Stimulated activated CD4-positive, alpha-beta T cell treated with anti-CD3 and anti-CD28 coated beads, Interleukin-1b, Interleukin-23, amount 100 ng/mL, for 1 hour (primary cell): ENCODE data around the gene ALOX15.
"Not testable (repeated sequence)": the region's sequence is repeated elsewhere in the genome, so short reads cannot be mapped to it uniquely, and the experiment has no call there.

Experiments used
- DNase-seq, 2 donors: peaks; one replicate each; pipeline ENCODE4 v3.0.0-alpha.2; 2020; ENCODE audit warnings: low read depth in 2 of 2

Gene ALOX15

DNA sequence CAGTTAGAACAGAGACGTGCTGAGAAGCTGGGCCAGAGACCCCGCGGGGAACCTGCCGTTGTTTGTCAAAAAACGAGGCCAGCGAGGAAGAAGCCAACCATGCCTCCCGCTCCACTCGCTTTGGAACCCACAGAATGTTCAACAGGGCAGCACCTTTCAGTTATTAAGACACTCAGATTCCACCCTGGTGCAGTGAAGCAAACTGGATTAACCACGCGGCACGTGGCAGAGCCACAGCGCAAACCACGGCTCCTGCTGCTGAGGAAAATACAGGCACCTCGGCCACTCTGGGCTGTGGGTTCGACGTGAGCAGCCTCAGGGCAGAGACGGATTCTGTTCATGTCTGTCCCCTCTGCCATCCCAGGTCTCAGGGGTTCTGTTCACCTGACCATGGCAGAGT lies 24.4 kb downstream of the ALOX15 start:
- no peak for DNase-seq

DNA sequence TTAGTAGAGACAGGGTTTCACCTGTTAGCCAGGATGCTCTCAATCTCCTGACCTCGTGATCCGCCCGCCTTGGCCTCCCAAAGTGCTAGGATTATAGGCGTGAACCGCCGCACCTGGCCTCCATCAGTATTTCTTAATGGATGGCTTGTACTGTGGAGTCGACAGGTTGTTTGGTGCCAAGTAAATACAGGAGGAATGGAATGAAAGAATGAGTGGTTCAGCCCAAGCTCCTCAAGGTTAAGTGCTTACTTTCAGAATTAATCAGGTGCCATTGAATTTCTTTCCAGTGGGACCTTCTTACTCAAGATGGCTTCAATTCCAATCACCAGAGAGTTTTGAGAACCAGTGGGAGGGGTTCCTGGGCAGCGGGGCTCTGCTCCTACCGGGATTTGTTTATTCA lies 25.0 kb downstream of the ALOX15 start:
- DNase-seq: no peak

DNA sequence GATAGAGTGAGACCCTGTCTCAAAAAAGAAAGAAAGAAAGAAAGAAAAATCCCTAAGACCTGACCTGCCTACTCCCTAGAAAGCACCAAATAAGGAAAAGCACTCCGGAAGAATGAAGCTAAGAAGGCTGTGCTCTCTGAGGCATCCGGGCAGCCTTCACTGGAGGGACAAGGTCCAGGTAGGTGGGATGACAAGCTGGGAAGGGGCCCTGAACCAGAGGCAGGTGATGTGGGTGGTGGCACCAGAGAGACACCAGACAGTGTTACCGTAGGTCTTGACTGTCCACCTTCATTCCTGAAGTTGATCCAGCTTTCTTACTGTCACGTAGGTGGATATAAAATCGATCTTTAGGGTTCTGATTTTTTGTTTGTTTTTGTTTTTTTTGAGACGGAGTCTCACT lies 30.8 kb downstream of the ALOX15 start:
- DNase-seq: no peak

DNA sequence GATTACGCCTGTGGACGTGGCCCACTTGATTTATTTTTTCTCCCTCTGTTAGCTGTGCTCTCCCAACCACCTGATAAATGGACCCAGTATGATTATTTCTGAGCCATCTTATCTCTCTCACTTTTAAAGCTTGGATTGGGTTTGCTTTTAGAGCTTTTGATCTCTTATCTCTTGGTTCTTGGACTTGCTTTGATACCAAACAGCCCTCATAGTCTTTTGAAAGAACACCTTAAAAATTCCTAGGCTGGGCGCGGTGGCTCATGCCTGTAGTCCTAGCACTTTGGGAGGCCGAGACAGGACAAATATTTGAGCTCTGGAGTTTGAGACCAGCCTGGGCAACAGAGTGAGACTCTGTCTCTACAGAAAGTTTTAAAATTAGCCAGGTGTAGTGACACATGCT lies 31.3 kb downstream of the ALOX15 start:
- no peak for DNase-seq

DNA sequence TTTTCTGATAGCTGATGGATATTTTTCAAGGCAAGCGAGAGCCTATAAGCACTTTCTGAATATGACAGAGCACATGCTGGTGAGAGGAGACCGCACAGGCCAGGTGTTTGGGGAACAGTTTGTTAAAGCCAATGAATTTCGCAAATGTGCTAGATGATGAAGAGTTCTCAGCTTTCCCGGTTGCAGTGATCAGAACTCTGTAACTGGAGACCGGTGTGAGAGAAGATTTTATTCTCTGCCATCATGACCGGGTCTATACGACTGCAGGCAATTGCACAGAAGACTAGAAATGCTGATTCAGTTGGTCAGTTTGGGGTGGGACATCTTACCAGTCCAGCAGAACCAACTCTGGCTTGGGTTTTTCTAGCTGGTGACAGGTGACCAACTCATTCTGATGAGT lies 31.7 kb downstream of the ALOX15 start:
- no peak for DNase-seq

DNA sequence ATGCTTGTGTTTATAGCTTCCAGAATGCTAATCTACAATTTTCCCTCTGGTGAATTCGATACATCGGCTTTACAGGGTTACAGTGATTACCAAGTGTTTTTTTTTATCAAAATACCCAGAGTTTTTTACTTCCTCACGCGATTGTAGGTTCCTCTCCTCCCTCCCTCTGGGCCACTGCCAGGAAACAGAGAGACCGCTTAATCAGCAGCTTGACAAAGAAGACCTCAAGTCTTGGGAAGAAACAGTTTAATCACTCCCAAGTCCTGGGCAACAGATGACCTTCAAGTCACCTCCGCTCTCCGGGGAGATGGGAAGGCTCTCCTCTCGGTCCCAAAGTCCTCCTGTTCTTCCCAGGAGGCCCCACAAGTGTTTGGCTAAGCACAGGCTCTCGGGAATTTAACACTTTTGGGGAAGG lies 33.7 kb downstream of the ALOX15 start:
- DNase-seq: no peak

DNA sequence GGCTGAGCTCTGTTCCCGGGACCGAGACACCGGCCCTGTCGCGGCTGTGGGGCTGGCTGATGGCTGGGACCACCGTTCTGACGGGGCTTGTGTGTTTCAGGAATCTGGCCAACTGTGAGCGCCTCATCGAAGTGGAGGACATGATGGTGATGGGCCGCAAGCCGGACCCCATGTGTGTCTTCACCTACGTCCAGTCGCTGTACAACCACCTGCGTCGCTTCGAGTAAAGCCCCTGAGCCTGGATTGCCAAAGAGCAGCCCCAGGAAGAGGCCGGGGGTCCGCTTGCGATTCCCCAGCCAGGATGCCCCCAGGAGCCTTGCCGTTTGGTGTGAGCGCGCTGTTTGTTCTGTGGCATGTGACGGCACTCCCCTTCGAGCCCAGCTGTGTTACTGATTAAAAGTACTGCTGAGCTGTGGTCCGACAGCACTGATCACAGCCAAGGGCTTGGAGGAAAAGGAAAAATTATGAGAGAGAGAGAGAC lies 34.2 kb downstream of the ALOX15 start:
- DNase-seq: no peak

DNA sequence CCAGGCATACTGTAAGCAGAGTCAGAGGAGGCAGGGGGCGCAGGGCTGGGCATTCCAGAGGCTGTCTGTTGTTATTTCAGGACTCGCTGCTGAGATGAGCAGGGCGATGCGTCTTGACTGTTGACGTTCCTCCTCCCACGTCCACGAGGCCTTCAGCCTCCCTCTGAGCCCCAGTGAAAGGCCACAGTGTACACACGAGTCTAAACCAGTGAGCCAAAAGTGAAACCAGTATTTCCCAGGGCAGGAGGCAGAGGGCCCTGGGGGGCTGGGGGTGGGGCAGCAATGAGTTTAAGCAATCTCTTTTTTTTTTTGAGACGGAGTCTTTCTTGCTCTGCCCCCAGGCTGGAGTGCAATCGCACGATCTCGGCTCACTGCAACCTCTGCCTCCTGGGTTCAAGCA lies 35.7 kb downstream of the ALOX15 start:
- DNase-seq: no peak

DNA sequence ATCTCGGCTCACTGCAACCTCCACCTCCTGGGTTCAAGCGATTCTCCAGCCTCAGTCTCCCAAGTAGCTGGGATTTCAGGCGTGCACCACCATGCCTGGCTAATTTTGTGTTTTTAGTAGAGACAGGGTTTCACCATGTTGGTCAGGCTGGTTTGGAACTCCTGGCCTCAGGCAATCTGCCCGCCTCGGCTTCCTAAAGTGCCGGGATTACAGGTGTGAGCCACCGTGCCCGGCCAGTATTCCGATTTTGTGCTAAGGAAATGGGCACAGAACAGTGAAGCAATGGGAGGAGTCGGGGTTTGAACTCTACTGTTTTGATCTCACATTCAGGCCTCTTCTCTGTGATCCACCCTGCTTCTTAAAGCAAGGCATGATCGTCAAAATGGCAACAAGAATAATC lies 36.7 kb downstream of the ALOX15 start:
- not testable (repeated sequence) for DNase-seq

DNA sequence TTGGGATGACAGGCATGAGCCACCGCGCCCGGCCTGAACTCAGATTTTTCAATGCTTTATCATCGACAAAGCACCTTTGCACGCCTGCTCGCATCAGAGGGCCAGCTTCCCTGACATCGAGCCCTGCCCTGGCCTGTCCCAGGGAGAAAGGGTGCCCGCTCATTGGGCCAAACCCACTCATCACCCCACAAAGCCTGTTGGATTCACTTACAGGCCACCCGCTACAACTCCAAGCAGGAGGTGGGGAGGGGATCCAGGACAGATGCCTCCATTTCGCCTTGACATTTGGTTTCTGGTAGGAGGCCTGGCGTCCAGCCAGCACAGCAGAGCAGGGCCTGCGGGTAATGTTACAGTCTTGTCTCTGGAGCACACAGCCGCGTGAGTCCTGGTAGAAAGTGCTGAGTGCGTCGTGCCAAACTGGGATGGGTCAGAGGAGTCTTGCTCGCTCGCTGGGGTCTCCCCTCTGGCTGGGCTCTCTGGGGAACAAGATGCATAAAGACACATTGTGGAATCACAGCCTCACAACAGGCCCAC lies 37.3 kb downstream of the ALOX15 start:
- no peak for DNase-seq

DNA sequence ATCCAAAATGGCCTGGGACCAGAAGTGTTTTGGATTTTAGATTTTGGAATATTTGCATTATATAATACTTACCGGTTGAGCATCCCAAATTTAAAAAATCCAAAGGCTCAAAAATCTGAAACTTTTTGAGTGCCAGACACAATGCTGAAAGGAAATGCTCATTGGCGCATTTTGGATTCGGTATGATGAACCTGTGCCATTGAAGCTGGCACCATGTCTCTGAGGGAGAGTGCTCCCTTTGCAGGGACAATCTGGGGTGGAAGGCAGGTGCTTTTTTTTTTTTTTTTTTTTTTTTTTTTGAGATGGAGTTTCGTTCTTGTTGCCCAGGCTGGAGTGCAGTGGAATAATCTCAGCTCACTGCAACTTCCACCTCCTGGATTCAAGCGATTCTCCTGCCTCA lies 39.4 kb downstream of the ALOX15 start:
- DNase-seq: no peak

DNA sequence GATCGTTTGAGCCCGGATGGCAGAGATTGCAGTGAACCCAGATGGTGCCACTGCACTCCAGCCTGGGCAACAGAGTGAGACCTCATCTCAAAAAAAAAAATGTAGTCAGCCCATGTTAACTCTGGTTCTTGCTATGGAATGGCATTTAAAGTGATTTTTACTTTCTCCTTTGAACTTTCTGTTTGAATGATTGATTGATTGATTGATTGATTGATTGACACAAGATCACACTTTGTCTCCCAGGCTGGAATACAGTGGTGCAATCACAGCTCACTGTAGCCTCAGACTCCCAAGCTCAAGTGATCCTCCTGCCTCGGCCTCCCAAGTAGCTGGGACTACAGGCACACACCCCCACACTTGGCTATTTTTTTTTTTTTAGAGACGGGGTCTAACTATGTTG lies 40.2 kb downstream of the ALOX15 start:
- DNase-seq: no peak

DNA sequence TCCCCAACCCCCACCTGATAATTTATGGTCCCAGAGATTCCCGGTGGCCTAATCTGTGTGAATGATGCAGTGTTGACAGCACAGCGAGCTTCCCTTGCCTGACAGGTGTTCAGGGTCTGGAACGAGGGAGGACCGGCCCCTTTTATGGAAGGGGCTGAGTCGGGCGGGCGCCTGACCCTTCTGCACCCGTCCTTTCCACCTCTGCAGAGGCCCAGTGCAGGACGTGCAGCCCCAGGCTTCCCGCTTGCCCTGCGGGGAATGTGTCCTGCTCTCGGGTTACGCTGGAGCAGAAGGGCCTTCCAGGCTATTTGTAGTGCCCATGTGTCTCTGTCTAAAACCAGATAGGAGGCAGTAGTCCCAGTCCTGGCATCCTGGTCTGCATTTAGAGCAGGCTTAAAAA lies 40.9 kb downstream of the ALOX15 start:
- no peak for DNase-seq

DNA sequence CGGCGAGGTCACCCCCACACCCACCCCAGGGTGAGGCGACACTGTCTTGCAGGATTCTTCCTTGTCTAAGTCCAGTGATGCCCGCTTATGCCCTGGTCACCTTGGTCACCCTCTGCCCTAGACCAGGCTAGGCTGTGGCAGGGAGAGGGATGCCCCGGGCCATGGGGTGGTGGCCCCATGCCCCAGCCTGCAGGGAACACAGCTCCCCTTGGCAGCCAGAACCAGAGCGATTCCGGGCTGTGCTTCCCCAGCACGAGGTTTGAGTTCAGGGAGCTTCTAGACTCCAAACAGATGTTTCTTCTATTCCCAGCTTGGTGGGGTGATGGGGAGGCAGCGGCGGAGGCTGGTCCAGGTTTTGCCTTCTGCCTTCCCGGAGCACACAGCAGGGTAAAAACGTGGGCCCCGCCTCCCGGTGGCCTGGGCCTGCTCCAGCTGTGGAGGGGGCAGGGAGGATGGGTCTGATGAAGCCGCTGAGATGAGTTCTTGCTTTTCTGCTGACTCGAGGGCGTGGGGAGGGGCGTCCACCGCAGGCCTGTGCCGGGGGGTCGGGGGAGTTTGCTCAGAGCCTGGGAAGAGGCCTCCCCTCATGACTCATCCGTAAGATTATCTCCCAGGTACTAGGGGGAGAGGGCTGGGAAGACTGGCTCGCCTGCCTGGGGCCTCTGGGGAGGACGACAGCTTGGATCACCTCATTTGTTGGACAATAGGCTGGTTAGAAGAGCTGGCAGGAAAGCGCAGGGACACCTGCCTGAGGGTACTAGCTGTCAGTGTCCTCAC lies 41.8 kb downstream of the ALOX15 start:
- no peak for DNase-seq

DNA sequence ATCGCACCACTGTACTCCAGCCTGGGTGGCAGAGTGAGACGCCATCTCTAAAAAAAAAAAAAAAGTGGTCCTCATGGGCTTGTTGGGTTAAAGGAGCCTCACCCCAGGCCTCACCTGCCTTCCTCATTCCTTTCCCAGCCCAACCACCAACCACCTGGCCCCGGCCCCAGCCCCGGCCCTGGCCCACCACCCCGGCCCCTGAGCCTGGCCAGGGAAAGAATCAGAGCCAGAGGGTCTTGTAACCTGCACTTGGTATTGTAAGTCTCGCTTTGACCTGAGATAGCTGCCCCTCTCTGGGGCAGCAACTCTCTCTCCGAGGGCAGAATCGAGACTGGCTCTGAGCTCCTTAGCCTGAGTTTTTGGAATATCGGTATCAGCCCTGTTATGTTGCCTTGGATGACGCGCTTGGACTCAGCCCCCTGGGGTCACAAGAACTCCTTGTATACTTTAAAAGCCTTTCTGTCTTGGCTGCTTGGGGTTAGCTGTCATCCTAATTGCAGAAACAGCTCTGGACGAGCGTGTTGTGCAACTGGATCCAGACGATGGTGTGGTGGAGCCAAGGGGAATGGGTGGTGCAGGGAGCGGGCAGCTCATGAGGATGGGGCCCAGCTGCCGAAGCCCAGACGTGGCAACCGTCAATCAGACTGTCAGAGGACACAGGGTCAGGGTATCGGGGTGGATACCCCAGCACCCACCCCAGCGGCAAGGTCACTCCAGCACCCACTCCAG lies 42.5 kb downstream of the ALOX15 start:
- no peak for DNase-seq

DNA sequence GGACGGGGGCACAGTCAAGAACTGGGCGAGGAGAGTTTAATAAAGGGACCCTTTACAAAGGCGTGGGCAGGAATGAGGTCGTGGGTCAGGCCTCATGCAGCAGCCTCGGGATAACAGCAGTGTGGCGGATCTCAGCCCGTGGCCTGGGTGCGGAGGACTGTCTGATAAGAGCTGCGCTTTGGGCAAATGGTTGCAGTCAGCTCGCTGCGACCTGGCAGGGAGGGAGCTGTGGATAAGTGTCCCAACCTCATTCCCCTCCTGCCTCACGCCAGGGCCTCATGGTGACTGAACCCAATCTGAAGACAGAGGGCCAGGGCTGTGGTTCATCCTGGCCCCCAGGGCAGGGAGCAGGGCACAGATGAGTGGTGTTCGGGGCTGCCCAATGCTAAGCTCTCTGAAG lies 43.5 kb downstream of the ALOX15 start:
- DNase-seq: no peak

DNA sequence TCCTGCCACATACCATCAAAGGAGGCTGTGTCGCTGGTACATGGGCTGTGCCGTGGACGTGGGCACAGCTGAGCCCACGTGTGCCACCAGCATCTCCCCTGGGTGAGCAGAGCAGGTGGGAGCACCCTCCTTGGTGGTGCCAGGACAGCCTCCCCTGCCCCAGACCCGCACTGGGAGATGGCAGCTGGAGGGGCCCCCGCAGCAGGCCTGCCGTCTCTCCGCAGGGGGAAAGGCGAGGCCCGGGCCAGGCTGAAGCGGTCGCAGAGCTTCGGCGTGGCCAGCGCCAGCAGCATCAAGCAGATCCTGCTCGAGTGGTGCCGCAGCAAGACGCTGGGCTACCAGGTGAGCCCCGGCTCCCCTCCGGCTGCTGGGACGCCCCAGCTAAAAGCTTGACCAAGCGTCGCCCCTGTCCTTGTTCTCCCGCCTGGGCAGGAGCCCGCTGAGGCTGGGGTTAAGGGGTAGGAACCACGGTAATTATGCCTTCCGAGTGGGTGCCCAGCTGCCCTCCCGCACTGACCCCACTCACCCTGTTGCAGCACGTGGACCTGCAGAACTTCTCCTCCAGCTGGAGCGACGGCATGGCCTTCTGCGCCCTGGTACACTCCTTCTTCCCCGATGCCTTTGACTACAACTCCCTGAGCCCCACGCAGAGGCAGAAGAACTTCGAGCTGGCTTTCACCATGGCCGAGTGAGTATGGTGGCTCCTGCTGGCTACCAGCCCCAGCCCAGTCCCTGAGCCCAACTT lies 44.7 kb downstream of the ALOX15 start:
- no peak for DNase-seq

DNA sequence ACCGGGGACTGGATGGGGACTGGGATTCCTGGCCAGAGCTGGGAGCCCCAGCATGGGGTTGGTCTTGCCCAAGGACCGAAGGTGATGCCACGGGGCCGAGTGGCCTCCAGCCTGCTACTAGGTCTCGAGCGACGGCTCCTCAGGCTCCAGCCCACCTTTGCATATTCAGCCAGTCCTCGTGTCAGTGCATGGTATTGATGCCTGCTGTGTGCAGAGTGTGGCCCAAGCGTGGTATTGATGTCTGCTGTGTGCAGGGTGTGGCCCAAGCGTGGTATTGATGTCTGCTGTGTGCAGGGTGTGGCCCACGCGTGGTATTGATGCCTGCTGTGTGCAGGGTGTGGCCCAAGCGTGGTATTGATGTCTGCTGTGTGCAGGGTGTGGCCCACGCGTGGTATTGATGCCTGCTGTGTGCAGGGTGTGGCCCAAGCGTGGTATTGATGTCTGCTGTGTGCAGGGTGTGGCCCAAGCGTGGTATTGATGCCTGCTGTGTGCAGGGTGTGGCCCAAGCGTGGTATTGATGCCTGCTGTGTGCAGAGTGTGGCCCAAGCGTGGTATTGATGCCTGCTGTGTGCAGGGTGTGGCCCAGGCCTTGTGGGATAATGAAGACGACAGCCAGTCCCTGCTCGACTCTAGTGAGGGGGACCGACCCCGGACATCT lies 45.7 kb downstream of the ALOX15 start:
- DNase-seq: not testable (repeated sequence)

DNA sequence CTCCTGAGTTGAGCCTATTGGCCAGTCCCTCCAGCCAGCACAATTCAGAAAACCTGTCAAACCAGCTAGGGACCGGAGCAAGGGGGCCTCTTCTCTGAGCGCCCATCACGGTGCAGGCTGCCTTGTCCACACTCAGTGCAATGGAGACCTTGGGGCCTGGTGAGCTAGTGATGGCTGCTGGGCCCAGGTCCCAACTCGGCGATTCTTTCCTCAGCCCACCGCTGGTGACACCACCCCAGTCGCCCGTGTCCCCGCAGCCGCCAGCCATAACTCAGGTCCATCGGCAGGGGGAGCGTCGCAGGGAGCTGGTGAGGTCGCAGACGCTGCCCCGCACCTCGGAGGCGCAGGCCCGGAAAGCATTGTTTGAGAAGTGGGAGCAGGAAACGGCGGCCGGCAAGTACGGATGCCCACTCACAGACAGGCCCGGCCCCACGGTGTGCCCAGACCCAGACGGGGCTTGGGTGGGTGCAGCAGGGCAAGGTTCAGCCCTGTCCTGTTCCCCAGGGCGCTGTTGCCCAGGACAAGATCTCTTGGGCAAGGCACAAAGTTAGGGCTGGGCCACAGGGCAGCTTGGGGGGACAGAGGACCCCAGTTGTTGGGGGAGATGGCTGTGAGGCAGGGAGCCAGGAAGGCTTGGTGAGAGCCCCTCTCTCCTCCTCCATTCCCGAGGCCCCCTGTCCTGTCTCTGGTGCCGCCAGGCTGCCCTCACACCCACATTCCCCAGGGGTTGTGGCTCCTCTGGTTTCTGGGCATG lies 46.4 kb downstream of the ALOX15 start:
- DNase-seq: no peak

DNA sequence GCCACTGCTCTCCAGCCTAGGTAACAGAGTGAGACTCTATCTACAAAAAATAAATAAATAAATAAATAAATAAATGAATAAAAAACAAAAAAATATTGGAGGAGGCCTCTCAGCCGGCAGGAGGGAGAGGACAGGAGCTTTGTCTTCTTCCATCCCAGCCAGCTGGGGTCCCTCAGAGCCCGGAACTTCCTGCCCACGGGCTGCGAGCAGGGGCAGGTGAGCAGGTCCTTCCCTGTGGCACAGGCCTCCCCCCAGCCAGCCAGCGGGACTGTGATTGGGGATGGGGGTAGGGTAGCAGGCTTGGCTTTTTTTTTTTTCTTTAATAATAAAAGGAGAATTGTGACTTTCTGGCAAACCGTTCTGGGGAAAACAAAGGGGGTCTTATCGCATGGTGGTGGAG lies 47.1 kb downstream of the ALOX15 start:
- no peak for DNase-seq

DNA sequence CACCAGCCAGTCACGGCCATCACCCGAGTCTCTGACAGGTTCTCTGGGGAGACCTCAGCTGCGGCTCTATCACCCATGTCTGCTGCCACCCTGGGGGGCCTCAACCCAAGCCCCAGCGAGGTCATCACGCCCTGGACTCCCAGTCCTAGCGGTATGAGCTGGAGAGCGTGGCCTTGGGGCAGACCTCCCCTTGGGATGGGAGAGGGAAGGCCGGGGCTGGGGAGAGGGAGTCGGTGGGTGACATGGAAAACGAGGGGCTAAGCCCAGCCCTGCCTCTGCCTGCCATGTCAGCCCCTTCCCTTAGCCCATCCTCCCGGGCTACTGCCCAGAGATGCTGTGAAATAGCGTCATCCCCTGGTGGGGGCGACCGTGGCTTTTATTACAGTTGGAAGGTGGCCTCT lies 48.5 kb downstream of the ALOX15 start:
- no peak for DNase-seq
